HEK293T (cell line): ENCODE results near the gene CENPL.

Source experiments
- ARNT ChIP-seq: fragments of 450-650 bp; IDR thresholded peaks from 2 replicates; pipeline ENCODE4 v1.6.1; 2017; ENCODE audit warnings: mild to moderate bottlenecking
- BHLHE40 ChIP-seq: fragments of 450-650 bp; IDR thresholded peaks from 2 replicates; pipeline ENCODE4 v1.6.1; 2016; ENCODE audit warnings: mild to moderate bottlenecking, moderate library complexity, borderline replicate concordance
- CTBP1 ChIP-seq: fragments of 450-650 bp; IDR thresholded peaks from 2 replicates; pipeline ENCODE4 v1.6.1; 2016; ENCODE audit warnings: borderline replicate concordance
- FOXK2 ChIP-seq: fragments of 450-650 bp; IDR thresholded peaks from 2 replicates; pipeline ENCODE4 v1.6.1; 2016; ENCODE audit warnings: mild to moderate bottlenecking
- L3MBTL2 ChIP-seq: fragments of 450-650 bp; conservative IDR thresholded peaks from 2 replicates; pipeline ENCODE4 v1.6.1; 2016; ENCODE audit warnings: mild to moderate bottlenecking
- PKNOX1 ChIP-seq: fragments of 450-650 bp; IDR thresholded peaks from 2 replicates; pipeline ENCODE4 v1.6.1; 2016
- SUZ12 ChIP-seq: fragments of 450-650 bp; IDR thresholded peaks from 2 replicates; pipeline ENCODE4 v1.6.1; 2016; ENCODE audit warnings: mild to moderate bottlenecking
- TARDBP ChIP-seq: fragments of 450-650 bp; IDR thresholded peaks from 2 replicates; pipeline ENCODE4 v1.6.1; 2016
- ZNF384 ChIP-seq: fragments of 450-650 bp; IDR thresholded peaks from 2 replicates; pipeline ENCODE4 v1.6.1; 2016

- TF ChIP-seq BHLHE40, result no peak
- TF ChIP-seq ARNT, result no peak
- no peak for TF ChIP-seq FOXK2
- no peak for TF ChIP-seq ZNF384
- no peak for TF ChIP-seq PKNOX1
- TF ChIP-seq TARDBP, result no peak
- TF ChIP-seq L3MBTL2, result no peak
- no peak for TF ChIP-seq SUZ12
- no peak for TF ChIP-seq CTBP1
Measured at GRCh38 chr1:173856903-173857302, 32.2 kb upstream of the CENPL start.
